Measurements from ENCODE around the gene SLC24A1. TPM values are rescaled to one million over a fixed set of nuclear protein-coding genes. Genes with fewer than 3 reads are reported as not detected.

SLC24A1 gene
- total RNA-seq, 2 experiments from 2014 or later, result 6.8 to 7.6 TPM

GRCh38 chr15:65655457-65655856 lies 33.7 kb downstream of the SLC24A1 start:
- ATAC-seq, result no peak
- POLR2A ChIA-PET, result no interaction called here
- Mint-ChIP-seq H3K4me1 (ENCODE audit: low read depth) (peaks cover under 1% of the 10 kb centered on the region), H3K36me3 (ENCODE audit: low read depth) (peaks cover 21% of the 10 kb centered on the region), H3K9me3 (no peaks in the 10 kb centered on the region), H3K4me3 (no peak overlapping the region), H3K27me3 (no peaks in the 10 kb centered on the region), H3K27ac (peak overlapping the region; percentile 42)
- CTCF ChIA-PET, result no interaction called here
- no peak for DNase-seq
- TF ChIP-seq, protein P1, sequence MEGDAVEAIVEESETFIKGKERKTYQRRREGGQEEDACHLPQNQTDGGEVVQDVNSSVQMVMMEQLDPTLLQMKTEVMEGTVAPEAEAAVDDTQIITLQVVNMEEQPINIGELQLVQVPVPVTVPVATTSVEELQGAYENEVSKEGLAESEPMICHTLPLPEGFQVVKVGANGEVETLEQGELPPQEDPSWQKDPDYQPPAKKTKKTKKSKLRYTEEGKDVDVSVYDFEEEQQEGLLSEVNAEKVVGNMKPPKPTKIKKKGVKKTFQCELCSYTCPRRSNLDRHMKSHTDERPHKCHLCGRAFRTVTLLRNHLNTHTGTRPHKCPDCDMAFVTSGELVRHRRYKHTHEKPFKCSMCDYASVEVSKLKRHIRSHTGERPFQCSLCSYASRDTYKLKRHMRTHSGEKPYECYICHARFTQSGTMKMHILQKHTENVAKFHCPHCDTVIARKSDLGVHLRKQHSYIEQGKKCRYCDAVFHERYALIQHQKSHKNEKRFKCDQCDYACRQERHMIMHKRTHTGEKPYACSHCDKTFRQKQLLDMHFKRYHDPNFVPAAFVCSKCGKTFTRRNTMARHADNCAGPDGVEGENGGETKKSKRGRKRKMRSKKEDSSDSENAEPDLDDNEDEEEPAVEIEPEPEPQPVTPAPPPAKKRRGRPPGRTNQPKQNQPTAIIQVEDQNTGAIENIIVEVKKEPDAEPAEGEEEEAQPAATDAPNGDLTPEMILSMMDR (IDR thresholded peaks at IDR 0.05), result no peak
- intact Hi-C loops (cut with micrococcal nuclease), result no loop called here

GRCh38 chr15:65659502-65660052 lies 37.8 kb downstream of the SLC24A1 start:
- no peak overlapping the region for H3K4me3 Mint-ChIP-seq
- ATAC-seq (no peak), DNase-seq (no peak)
- no peaks in the 10 kb centered on the region for H3K4me1 Mint-ChIP-seq (ENCODE audit: low read depth)
- no peak overlapping the region for H3K27ac Mint-ChIP-seq
- no peaks in the 10 kb centered on the region for H3K9me3 Mint-ChIP-seq
- H3K36me3 Mint-ChIP-seq (ENCODE audit: low read depth), result peaks cover 21% of the 10 kb centered on the region
- ChIA-PET CTCF (interaction anchor here (1.3 to 1.7 kb wide), 2 partner anchors 21 to 210 kb away, joined by 3 to 5 read pairs; partner anchors contain the start of gene RAB11A), POLR2A (interaction anchor here (0.7 to 1.4 kb wide), 2 partner anchors 9 to 13 kb away, joined by 3 to 4 read pairs; no protein-coding TSS in a partner anchor)
- no peaks in the 10 kb centered on the region for H3K27me3 Mint-ChIP-seq
- intact Hi-C loops (cut with micrococcal nuclease), result no loop called here
- TF ChIP-seq, protein P1 (IDR thresholded peaks at IDR 0.05), result no peak

- ChIA-PET CTCF (interaction anchor here (0.6 to 1.3 kb wide), 2 partner anchors 14 to 209 kb away, joined by 3 read pairs; partner anchors contain the start of gene RAB11A), POLR2A (no interaction called here)
- intact Hi-C loops (cut with micrococcal nuclease), result no loop called here
- TF ChIP-seq, protein P1 (IDR thresholded peaks at IDR 0.05), result no peak
- no peak for DNase-seq
- no peaks in the 10 kb centered on the region for H3K9me3 Mint-ChIP-seq
- no peaks in the 10 kb centered on the region for H3K27me3 Mint-ChIP-seq
- H3K4me3 Mint-ChIP-seq, result no peak overlapping the region
- no peaks in the 10 kb centered on the region for H3K4me1 Mint-ChIP-seq (ENCODE audit: low read depth)
- H3K27ac Mint-ChIP-seq, result no peak overlapping the region
- ATAC-seq, result no peak
- peaks cover 19% of the 10 kb centered on the region for H3K36me3 Mint-ChIP-seq (ENCODE audit: low read depth)
These were observed 39.2 kb downstream of the SLC24A1 start for GRCh38 chr15:65660927-65661326.

DNA sequence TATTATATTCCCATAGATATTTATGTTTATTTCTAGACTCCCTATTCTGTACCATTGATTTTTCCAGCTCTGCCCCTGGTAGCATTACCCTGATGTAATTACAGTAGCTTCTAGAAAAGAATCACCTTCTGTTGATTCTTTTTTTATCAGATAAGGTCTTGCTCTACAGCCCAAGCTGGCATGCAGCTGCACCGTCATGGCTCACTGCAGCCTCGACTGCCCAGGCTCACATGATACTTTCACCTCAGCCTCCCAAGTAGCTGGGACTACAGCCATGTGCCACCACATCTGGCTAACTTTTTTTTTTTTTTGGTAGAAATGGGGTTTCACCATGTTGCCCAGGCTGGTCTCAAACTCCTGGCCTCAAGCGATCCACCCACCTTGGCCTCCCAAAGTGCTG lies 41.8 kb downstream of the SLC24A1 start:
- POLR2A ChIA-PET, result interaction anchor here (1.2 kb wide), 1 partner anchor 11 kb away, joined by 3 read pairs; no protein-coding TSS in a partner anchor
- H3K9me3 Mint-ChIP-seq, result no peaks in the 10 kb centered on the region
- no peak overlapping the region for H3K27ac Mint-ChIP-seq
- TF ChIP-seq, protein P1 (IDR thresholded peaks at IDR 0.05), result no peak
- DNase-seq, result no peak
- H3K4me3 Mint-ChIP-seq, result no peak overlapping the region
- no peak for ATAC-seq
- H3K4me1 Mint-ChIP-seq (ENCODE audit: low read depth), result no peaks in the 10 kb centered on the region
- intact Hi-C loops (cut with micrococcal nuclease), result no loop called here
- CTCF ChIA-PET, result interaction anchor here (1.1 kb wide), 1 partner anchor 25 kb away, joined by 3 read pairs; no protein-coding TSS in a partner anchor
- peaks cover 18% of the 10 kb centered on the region for H3K36me3 Mint-ChIP-seq (ENCODE audit: low read depth)
- no peaks in the 10 kb centered on the region for H3K27me3 Mint-ChIP-seq

DNA sequence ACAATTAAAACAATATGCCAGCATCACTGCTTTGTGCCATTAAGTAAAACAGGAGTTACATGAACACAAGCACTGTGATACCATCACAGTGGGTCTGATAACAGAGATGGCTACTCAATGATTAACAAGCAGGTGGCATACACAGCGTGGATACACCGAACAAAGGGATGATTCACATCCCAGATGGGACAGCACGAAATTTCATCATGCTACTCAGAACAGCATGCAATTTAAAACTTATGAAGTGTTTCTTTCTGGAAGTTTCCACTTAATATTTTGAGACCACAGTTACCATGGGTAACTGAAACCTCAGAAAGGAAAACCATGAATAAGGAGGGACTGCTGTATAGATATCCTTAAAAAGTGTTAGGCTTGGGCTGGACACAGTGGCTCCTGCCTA lies 44.5 kb downstream of the SLC24A1 start:
- no peaks in the 10 kb centered on the region for H3K27me3 Mint-ChIP-seq
- H3K9me3 Mint-ChIP-seq, result no peaks in the 10 kb centered on the region
- no peak overlapping the region for H3K4me3 Mint-ChIP-seq
- H3K4me1 Mint-ChIP-seq (ENCODE audit: low read depth), result no peaks in the 10 kb centered on the region
- POLR2A ChIA-PET, result no interaction called here
- ATAC-seq, result no peak
- CTCF ChIA-PET, result no interaction called here
- TF ChIP-seq, protein P1 (IDR thresholded peaks at IDR 0.05), result no peak
- no peak for DNase-seq
- no peak overlapping the region for H3K27ac Mint-ChIP-seq
- H3K36me3 Mint-ChIP-seq (ENCODE audit: low read depth), result peaks cover 23% of the 10 kb centered on the region
- intact Hi-C loops (cut with micrococcal nuclease), result no loop called here

Measured in activated CD8-positive, alpha-beta T cell treated with anti-CD3 and anti-CD28 coated beads for 36 hours (primary cell).